AG09309 (cell line): ENCODE results near the gene RBL1.

Experiments used
- DNase-seq: peaks from one replicate; pipeline ENCODE4 v3.0.0-alpha.2; 2010; ENCODE audit warnings: low read depth
- H3K4me3 ChIP-seq: 2 replicates; pipeline ENCODE4 v1.5.1; 2011; ENCODE audit warnings: mild to moderate bottlenecking, low read depth, low read length, moderate library complexity; ENCODE audit not compliant: control insufficient read depth
- CTCF ChIP-seq: IDR thresholded peaks from 2 replicates; pipeline ENCODE4 v1.5.1; 2011; ENCODE audit warnings: mild to moderate bottlenecking, low read depth, low read length, inconsistent platforms; ENCODE audit not compliant: insufficient read depth, control insufficient read depth; ENCODE audit errors: missing control alignments

The RBL1 gene

GRCh38 chr20:36957875-36958667 is 137.7 kb downstream of the RBL1 start:
- H3K4me3 ChIP-seq, result no peak overlapping the region
- DNase-seq, result no peak
- TF ChIP-seq CTCF, result no peak

GRCh38 chr20:36956674-36957073 is 139.1 kb downstream of the RBL1 start:
- no peak overlapping the region for H3K4me3 ChIP-seq
- no peak for DNase-seq
- no peak for TF ChIP-seq CTCF

GRCh38 chr20:36956016-36956415 is 139.8 kb downstream of the RBL1 start:
- no peak overlapping the region for H3K4me3 ChIP-seq
- DNase-seq, result no peak
- no peak for TF ChIP-seq CTCF

- TF ChIP-seq CTCF, result no peak
- DNase-seq, result no peak
- peak overlapping the region; percentile 72 for H3K4me3 ChIP-seq
Measured at GRCh38 chr20:36951979-36952738, 143.6 kb downstream of the RBL1 start.

GRCh38 chr20:36951198-36951978 is 144.4 kb downstream of the RBL1 start, which contains the start of gene SAMHD1:
TSS of gene SAMHD1 (minus strand) at chr20:36951708. CDS start at chr20:36951643, 65 bp downstream.
- peak; percentile 95 for DNase-seq
- no peak for TF ChIP-seq CTCF
- H3K4me3 ChIP-seq, result peak within 1 kb of the TSS; percentile 72
